Activated CD8-positive, alpha-beta T cell treated with anti-CD3 and anti-CD28 coated beads for 36 hours (primary cell): Measurements from ENCODE around the gene BDKRB2. TPM values are rescaled to one million over a fixed set of nuclear protein-coding genes. Genes with fewer than 3 reads are reported as not detected.

Source experiments
- ATAC-seq: fragments of 200-7000 bp; cut with Tn5 transposase; one replicate; pipeline ENCODE4 v1.10.0; 2021; ENCODE audit warnings: mild to moderate bottlenecking, moderate library complexity
- CTCF ChIA-PET: fragments of 350-600 bp; sonication (Branson Sonifier 250); formaldehyde crosslinking; loops from one replicate; lab custom pipeline; 2021; ENCODE audit warnings: antibody characterized with exemption; lab: Charles Lee
- POLR2A ChIA-PET: fragments of 350-600 bp; sonication (Branson Sonifier 250); formaldehyde crosslinking; loops from one replicate; lab custom pipeline; 2021; ENCODE audit warnings: antibody characterized with exemption; lab: Charles Lee
- DNase-seq: peaks from one replicate; pipeline ENCODE4 v3.0.0-alpha.2; 2020
- H3K27ac Mint-ChIP-seq: one replicate; pipeline ENCODE4 v1.8.0; 2021; ENCODE audit warnings: mild to moderate bottlenecking, mixed read lengths
- H3K27me3 Mint-ChIP-seq: one replicate; pipeline ENCODE4 v1.8.0; 2021; ENCODE audit warnings: mixed read lengths
- H3K36me3 Mint-ChIP-seq: one replicate; pipeline ENCODE4 v1.8.0; 2021; ENCODE audit warnings: low read depth, mixed read lengths
- H3K4me1 Mint-ChIP-seq: one replicate; pipeline ENCODE4 v1.8.0; 2021; ENCODE audit warnings: low read depth, mixed read lengths
- H3K4me3 Mint-ChIP-seq: one replicate; pipeline ENCODE4 v1.8.0; 2021; ENCODE audit warnings: mild to moderate bottlenecking, moderate library complexity, mixed read lengths
- H3K9me3 Mint-ChIP-seq: one replicate; pipeline ENCODE4 v1.8.0; 2021; ENCODE audit warnings: mixed read lengths
- intact Hi-C: fragments of 100-400 bp; cut with micrococcal nuclease; formaldehyde crosslinking; loops from one replicate; pipeline ENCODE4 v1.10.0; 2022
- total RNA-seq, 2 experiments: library from RNA; stranded (reverse); gene quantifications; one replicate each; pipeline ENCODE4 v1.2.3, GENCODE V29; 2021
- TF ChIP-seq, protein P1 (sequence below): fragments of 200-600 bp; IDR thresholded peaks from one replicate; pipeline ENCODE4 v1.8.0; 2022; ENCODE audit warnings: antibody characterized with exemption, mild to moderate bottlenecking

The BDKRB2 gene
- total RNA-seq, 2 experiments from 2014 or later = not detected

DNA sequence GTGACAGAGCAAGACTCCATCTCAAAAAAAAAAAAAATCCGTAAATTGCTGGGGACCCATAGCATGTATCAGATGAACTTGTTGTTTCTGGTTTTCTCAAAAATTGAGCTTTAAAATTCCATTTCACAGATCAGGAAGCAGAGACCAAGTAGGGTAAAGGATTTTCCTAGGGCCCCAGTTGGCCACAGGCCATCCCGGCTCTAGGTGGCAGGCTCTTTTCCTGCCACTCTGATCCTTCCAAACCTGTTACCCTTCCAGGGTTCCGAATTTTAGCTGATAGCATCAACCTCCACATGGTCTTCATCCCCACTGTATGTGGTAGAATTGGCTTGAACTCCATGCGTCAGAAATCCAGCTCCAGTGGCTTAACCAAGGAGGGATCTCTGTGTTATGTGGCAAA, 36.1 kb upstream of the BDKRB2 start:
- CTCF ChIA-PET = no interaction called here
- H3K9me3 Mint-ChIP-seq = no peaks in the 10 kb centered on the region
- POLR2A ChIA-PET = no interaction called here
- H3K36me3 Mint-ChIP-seq = no peaks in the 10 kb centered on the region
- ATAC-seq (no peak), DNase-seq (no peak)
- intact Hi-C loops = no loop called here
- no peak overlapping the region for H3K4me3 Mint-ChIP-seq
- H3K27me3 Mint-ChIP-seq = peaks cover 2% of the 10 kb centered on the region
- no peak overlapping the region for H3K27ac Mint-ChIP-seq
- TF ChIP-seq, protein P1, sequence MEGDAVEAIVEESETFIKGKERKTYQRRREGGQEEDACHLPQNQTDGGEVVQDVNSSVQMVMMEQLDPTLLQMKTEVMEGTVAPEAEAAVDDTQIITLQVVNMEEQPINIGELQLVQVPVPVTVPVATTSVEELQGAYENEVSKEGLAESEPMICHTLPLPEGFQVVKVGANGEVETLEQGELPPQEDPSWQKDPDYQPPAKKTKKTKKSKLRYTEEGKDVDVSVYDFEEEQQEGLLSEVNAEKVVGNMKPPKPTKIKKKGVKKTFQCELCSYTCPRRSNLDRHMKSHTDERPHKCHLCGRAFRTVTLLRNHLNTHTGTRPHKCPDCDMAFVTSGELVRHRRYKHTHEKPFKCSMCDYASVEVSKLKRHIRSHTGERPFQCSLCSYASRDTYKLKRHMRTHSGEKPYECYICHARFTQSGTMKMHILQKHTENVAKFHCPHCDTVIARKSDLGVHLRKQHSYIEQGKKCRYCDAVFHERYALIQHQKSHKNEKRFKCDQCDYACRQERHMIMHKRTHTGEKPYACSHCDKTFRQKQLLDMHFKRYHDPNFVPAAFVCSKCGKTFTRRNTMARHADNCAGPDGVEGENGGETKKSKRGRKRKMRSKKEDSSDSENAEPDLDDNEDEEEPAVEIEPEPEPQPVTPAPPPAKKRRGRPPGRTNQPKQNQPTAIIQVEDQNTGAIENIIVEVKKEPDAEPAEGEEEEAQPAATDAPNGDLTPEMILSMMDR = no peak
- no peaks in the 10 kb centered on the region for H3K4me1 Mint-ChIP-seq

GRCh38 chr14:96170961-96171592, 33.6 kb upstream of the BDKRB2 start:
- POLR2A ChIA-PET = interaction anchor here (1.0 kb wide), 1 partner anchor 36 kb away, joined by 3 read pairs; no protein-coding TSS in a partner anchor
- no peak overlapping the region for H3K4me3 Mint-ChIP-seq
- peaks cover 5% of the 10 kb centered on the region for H3K27me3 Mint-ChIP-seq
- no peaks in the 10 kb centered on the region for H3K36me3 Mint-ChIP-seq
- no peak overlapping the region for H3K27ac Mint-ChIP-seq
- ATAC-seq (no peak), DNase-seq (no peak)
- intact Hi-C loops = no loop called here
- H3K9me3 Mint-ChIP-seq = no peaks in the 10 kb centered on the region
- CTCF ChIA-PET = interaction anchor here (1.0 kb wide), 1 partner anchor 70 kb away, joined by 3 read pairs; no protein-coding TSS in a partner anchor
- H3K4me1 Mint-ChIP-seq = no peaks in the 10 kb centered on the region
- TF ChIP-seq, protein P1 = no peak

DNA sequence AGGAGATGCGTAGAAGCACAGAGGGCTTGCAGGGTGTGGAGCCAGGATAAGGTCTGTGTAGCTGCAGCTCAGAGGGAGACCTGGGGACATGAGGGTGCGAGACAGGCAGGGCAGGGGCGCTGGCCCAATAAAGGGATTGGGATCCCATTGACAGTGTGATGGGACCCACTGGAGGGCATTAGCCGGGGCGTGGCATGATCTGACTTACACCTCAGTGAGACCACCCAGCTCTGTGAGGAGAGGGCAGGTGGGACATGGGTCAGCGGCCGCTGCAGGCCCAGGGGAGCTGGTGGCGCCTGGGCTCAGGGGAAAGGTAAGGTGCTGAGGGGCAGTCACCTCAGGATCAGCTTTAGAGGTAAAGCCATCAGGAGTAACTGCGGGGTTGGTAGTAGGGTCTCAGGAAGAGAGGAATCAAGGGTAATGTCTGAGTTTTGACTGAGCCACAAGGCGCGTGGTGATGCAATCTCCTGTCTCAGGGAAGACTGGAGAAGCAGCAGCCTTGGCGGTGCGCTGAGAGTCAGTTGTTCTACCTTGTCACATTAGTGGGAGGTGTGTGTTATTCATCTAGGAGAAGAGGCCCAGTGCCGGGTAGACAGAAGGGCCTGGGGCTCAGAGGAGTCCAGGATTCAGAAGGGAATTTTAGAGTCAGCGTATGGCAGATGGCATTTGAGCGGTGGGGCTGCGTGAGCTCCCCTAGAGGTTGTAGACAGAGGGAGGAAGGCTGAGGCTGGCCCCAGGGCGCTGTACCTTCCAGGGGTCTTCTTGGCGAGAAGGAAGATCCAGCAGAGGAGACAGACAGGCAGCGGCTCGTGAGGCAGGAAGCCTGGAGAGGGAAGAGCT, 30.8 kb upstream of the BDKRB2 start:
- Mint-ChIP-seq H3K27ac (no peak overlapping the region), H3K4me3 (no peak overlapping the region), H3K9me3 (no peaks in the 10 kb centered on the region), H3K27me3 (peaks cover 9% of the 10 kb centered on the region), H3K4me1 (peaks cover 5% of the 10 kb centered on the region), H3K36me3 (no peaks in the 10 kb centered on the region)
- POLR2A ChIA-PET = no interaction called here
- intact Hi-C loops = no loop called here
- TF ChIP-seq, protein P1 = no peak
- ATAC-seq (no peak), DNase-seq (no peak)
- CTCF ChIA-PET = no interaction called here

- H3K9me3 Mint-ChIP-seq = no peaks in the 10 kb centered on the region
- TF ChIP-seq, protein P1 = no peak
- ChIA-PET CTCF (no interaction called here), POLR2A (no interaction called here)
- ATAC-seq = no peak
- peaks cover 7% of the 10 kb centered on the region for H3K27me3 Mint-ChIP-seq
- peaks cover 5% of the 10 kb centered on the region for H3K4me1 Mint-ChIP-seq
- DNase-seq = no peak
- no peaks in the 10 kb centered on the region for H3K36me3 Mint-ChIP-seq
- intact Hi-C loops = no loop called here
- H3K27ac Mint-ChIP-seq = no peak overlapping the region
- H3K4me3 Mint-ChIP-seq = no peak overlapping the region
Measured at GRCh38 chr14:96176275-96176674, 28.4 kb upstream of the BDKRB2 start.

- intact Hi-C loops = no loop called here
- no peak overlapping the region for H3K4me3 Mint-ChIP-seq
- ATAC-seq = no peak
- ChIA-PET CTCF (no interaction called here), POLR2A (no interaction called here)
- no peaks in the 10 kb centered on the region for H3K36me3 Mint-ChIP-seq
- DNase-seq = no peak
- no peaks in the 10 kb centered on the region for H3K9me3 Mint-ChIP-seq
- TF ChIP-seq, protein P1 = no peak
- H3K4me1 Mint-ChIP-seq = peaks cover 5% of the 10 kb centered on the region
- H3K27ac Mint-ChIP-seq = no peak overlapping the region
- peaks cover 7% of the 10 kb centered on the region for H3K27me3 Mint-ChIP-seq
Measured at GRCh38 chr14:96176811-96177211, 27.8 kb upstream of the BDKRB2 start.
